OCI-LY7 (cell line): ENCODE measurements around the gene SDK2.

Experiments used
- EZH2phosphoT487 ChIP-seq: fragments of 200-600 bp; sonication (generic); IDR thresholded peaks from 2 replicates; pipeline ENCODE4 v1.6.1; 2018; ENCODE audit warnings: low read depth, borderline replicate concordance, mild to moderate bottlenecking, mixed run types, antibody characterized with exemption, low read length, moderate library complexity, mixed read lengths
- TF ChIP-seq, protein P1 (sequence below): fragments of 200-600 bp; sonication (generic); conservative IDR thresholded peaks from 2 replicates; pipeline ENCODE4 v1.5.1; 2014; ENCODE audit warnings: mild to moderate bottlenecking, antibody characterized with exemption, low read length, moderate library complexity, mixed read lengths

GRCh38 chr17:73561111-73561510, 83.1 kb downstream of the SDK2 start:
- TF ChIP-seq, protein P1, sequence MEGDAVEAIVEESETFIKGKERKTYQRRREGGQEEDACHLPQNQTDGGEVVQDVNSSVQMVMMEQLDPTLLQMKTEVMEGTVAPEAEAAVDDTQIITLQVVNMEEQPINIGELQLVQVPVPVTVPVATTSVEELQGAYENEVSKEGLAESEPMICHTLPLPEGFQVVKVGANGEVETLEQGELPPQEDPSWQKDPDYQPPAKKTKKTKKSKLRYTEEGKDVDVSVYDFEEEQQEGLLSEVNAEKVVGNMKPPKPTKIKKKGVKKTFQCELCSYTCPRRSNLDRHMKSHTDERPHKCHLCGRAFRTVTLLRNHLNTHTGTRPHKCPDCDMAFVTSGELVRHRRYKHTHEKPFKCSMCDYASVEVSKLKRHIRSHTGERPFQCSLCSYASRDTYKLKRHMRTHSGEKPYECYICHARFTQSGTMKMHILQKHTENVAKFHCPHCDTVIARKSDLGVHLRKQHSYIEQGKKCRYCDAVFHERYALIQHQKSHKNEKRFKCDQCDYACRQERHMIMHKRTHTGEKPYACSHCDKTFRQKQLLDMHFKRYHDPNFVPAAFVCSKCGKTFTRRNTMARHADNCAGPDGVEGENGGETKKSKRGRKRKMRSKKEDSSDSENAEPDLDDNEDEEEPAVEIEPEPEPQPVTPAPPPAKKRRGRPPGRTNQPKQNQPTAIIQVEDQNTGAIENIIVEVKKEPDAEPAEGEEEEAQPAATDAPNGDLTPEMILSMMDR, result no peak
- no peak for TF ChIP-seq EZH2phosphoT487
